IMR-90 (cell line): ENCODE measurements around the gene PRKN. TPM values are rescaled to one million over a fixed set of nuclear protein-coding genes. Genes with fewer than 3 reads are reported as not detected.

ENCODE experiments used
- ATAC-seq: fragments of 200-7000 bp; cut with Tn5 transposase; 2 replicates; pipeline ENCODE4 v1.9.1; 2020; ENCODE audit warnings: low read depth, mild to moderate bottlenecking, moderate library complexity
- BruUV-seq: library from RNA; stranded (reverse); fragments of 400-500 nt; replicated peaks from 2 replicates; lab custom pipeline; 2021; lab: Mats Ljungman, UMichigan
- CTCF ChIA-PET: fragments of 300-600 bp; formaldehyde crosslinking; extraction: SDS; loops from one replicate; lab custom pipeline; 2021; ENCODE audit warnings: antibody characterized with exemption; lab: Yijun Ruan, JAX
- POLR2A ChIA-PET: fragments of 300-600 bp; sonication (Branson Sonifier 250); formaldehyde crosslinking; loops from one replicate; lab custom pipeline; 2022; ENCODE audit warnings: antibody characterized with exemption; ENCODE audit not compliant: unreplicated experiment; lab: Charles Lee
- DNase-seq: peaks from one replicate; pipeline ENCODE4 v3.0.0; 2013
- H2AFZ ChIP-seq: replicated peaks from 2 replicates; pipeline ENCODE3; 2013; ENCODE audit warnings: low read length, mild to moderate bottlenecking; ENCODE audit not compliant: poor library complexity
- H2AK5ac ChIP-seq: 2 replicates; pipeline ENCODE4 v1.6.1; 2013; ENCODE audit warnings: low read depth, low read length, inconsistent platforms
- H2AK9ac ChIP-seq: replicated peaks from 2 replicates; pipeline ENCODE3; 2013; ENCODE audit warnings: mild to moderate bottlenecking, low read depth, low read length, moderate library complexity; ENCODE audit not compliant: poor library complexity
- H2BK120ac ChIP-seq: 2 replicates; pipeline ENCODE4 v1.6.1; 2013; ENCODE audit warnings: low read depth, low read length, inconsistent platforms
- H2BK15ac ChIP-seq: 3 replicates; pipeline ENCODE4 v1.6.1; 2013; ENCODE audit warnings: low read depth, low read length, inconsistent platforms
- H2BK20ac ChIP-seq: 2 replicates; pipeline ENCODE4 v1.6.1; 2013; ENCODE audit warnings: low read depth, mild to moderate bottlenecking, inconsistent platforms, low read length, moderate library complexity
- H2BK5ac ChIP-seq: 2 replicates; pipeline ENCODE4 v1.6.1; 2013; ENCODE audit warnings: mild to moderate bottlenecking, low read depth, low read length, inconsistent platforms; ENCODE audit not compliant: poor library complexity, severe bottlenecking
- H3K14ac ChIP-seq: replicated peaks from 2 replicates; pipeline ENCODE4 v1.6.1; 2013; ENCODE audit warnings: low read depth, low read length, inconsistent platforms
- H3K18ac ChIP-seq: 2 replicates; pipeline ENCODE4 v1.6.1; 2013; ENCODE audit warnings: low read depth, low read length, control low read depth
- H3K23ac ChIP-seq: 2 replicates; pipeline ENCODE4 v1.6.1; 2013; ENCODE audit warnings: low read depth, low read length, inconsistent platforms
- H3K27ac ChIP-seq: 2 replicates; pipeline ENCODE4 v1.5.1; 2013; ENCODE audit warnings: mild to moderate bottlenecking, control low read depth, low read length; ENCODE audit not compliant: insufficient read depth
- H3K27me3 ChIP-seq: 2 replicates; pipeline ENCODE4 v1.6.1; 2013; ENCODE audit warnings: low read length; ENCODE audit not compliant: control insufficient read depth, insufficient read depth
- H3K36me3 ChIP-seq: 2 replicates; pipeline ENCODE4 v1.6.1; 2013; ENCODE audit warnings: low read length, mixed read lengths; ENCODE audit not compliant: control insufficient read depth, insufficient read depth
- H3K4ac ChIP-seq: 2 replicates; pipeline ENCODE4 v1.6.1; 2013; ENCODE audit warnings: low read depth, low read length, inconsistent platforms
- H3K4me1 ChIP-seq: 2 replicates; pipeline ENCODE4 v1.6.1; 2013; ENCODE audit warnings: low read length, mixed read lengths; ENCODE audit not compliant: control insufficient read depth, insufficient read depth
- H3K4me2 ChIP-seq: 2 replicates; pipeline ENCODE4 v1.6.1; 2013; ENCODE audit warnings: low read depth, mild to moderate bottlenecking, control low read depth, low read length, moderate library complexity
- H3K4me3 ChIP-seq: 2 replicates; pipeline ENCODE4 v1.5.1; 2013; ENCODE audit warnings: low read depth, mild to moderate bottlenecking, control low read depth, low read length, moderate library complexity; ENCODE audit not compliant: insufficient read depth
- H3K56ac ChIP-seq: 2 replicates; pipeline ENCODE4 v1.6.1; 2013; ENCODE audit warnings: low read length, inconsistent platforms; ENCODE audit not compliant: insufficient read depth; ENCODE audit errors: extremely low read depth
- H3K79me1 ChIP-seq, 2 experiments: 2 replicates each; pipeline ENCODE4 v1.6.1; 2013; ENCODE audit warnings: low read length in 2 of 2, inconsistent platforms in 1 of 2, low read depth in 1 of 2
- H3K9ac ChIP-seq: 2 replicates; pipeline ENCODE4 v1.6.1; 2013; ENCODE audit warnings: low read depth, low read length, control low read depth
- H3K9me1 ChIP-seq: 2 replicates; pipeline ENCODE4 v1.6.1; 2013; ENCODE audit warnings: low read length, inconsistent platforms; ENCODE audit not compliant: insufficient read depth
- H3K9me3 ChIP-seq: 2 replicates; pipeline ENCODE4 v1.6.1; 2013; ENCODE audit warnings: low read length; ENCODE audit not compliant: control insufficient read depth, insufficient read depth
- H4K20me1 ChIP-seq: 2 replicates; pipeline ENCODE4 v1.6.1; 2013; ENCODE audit warnings: low read length, inconsistent platforms; ENCODE audit not compliant: insufficient read depth
- H4K5ac ChIP-seq: 2 replicates; pipeline ENCODE4 v1.6.1; 2013; ENCODE audit warnings: mild to moderate bottlenecking, low read depth, low read length, control low read depth
- H4K8ac ChIP-seq, 2 experiments: 2 replicates each; pipeline ENCODE4 v1.6.1; 2013; ENCODE audit warnings: low read depth in 2 of 2, low read length in 2 of 2, control low read depth in 1 of 2, inconsistent platforms in 1 of 2
- H4K91ac ChIP-seq: 2 replicates; pipeline ENCODE4 v1.6.1; 2013; ENCODE audit warnings: low read depth, low read length, inconsistent platforms; ENCODE audit not compliant: insufficient read depth
- BHLHE40 ChIP-seq: fragments of 150-350 bp; IDR thresholded peaks from 2 replicates; pipeline ENCODE4 v1.6.1; 2016; ENCODE audit warnings: mild to moderate bottlenecking, low read depth, low read length
- CEBPB ChIP-seq: IDR thresholded peaks from 2 replicates; pipeline ENCODE4 v1.6.1; 2012; ENCODE audit warnings: low read depth, low read length, improper control_type of control experiment
- CTCF ChIP-seq: conservative IDR thresholded peaks from 2 replicates; pipeline ENCODE4 v1.5.1; 2012; ENCODE audit warnings: mild to moderate bottlenecking, low read depth, low read length, improper control_type of control experiment
- FOS ChIP-seq: fragments of 150-350 bp; IDR thresholded peaks from 2 replicates; pipeline ENCODE4 v1.6.1; 2016; ENCODE audit warnings: low read depth, low read length
- MAFK ChIP-seq: IDR thresholded peaks from 2 replicates; pipeline ENCODE4 v1.6.1; 2012; ENCODE audit warnings: low read depth, low read length, improper control_type of control experiment
- MAZ ChIP-seq: IDR thresholded peaks from 2 replicates; pipeline ENCODE4 v1.6.1; 2012; ENCODE audit warnings: low read depth, mild to moderate bottlenecking, low read length, improper control_type of control experiment, moderate library complexity, borderline replicate concordance
- MXI1 ChIP-seq: IDR thresholded peaks from 2 replicates; pipeline ENCODE4 v1.6.1; 2012; ENCODE audit warnings: low read depth, mild to moderate bottlenecking, low read length, moderate library complexity, borderline replicate concordance
- NFE2L2 ChIP-seq: fragments of 150-350 bp; IDR thresholded peaks from 2 replicates; pipeline ENCODE4 v1.6.1; 2016; ENCODE audit warnings: low read depth, mild to moderate bottlenecking, low read length
- POLR2A ChIP-seq: IDR thresholded peaks from 2 replicates; pipeline ENCODE4 v1.6.1; 2012; ENCODE audit warnings: mild to moderate bottlenecking, low read depth, low read length
- RAD21 ChIP-seq: IDR thresholded peaks from 2 replicates; pipeline ENCODE4 v1.6.1; 2012; ENCODE audit warnings: low read length, improper control_type of control experiment
- RCOR1 ChIP-seq: IDR thresholded peaks from 2 replicates; pipeline ENCODE4 v1.6.1; 2012; ENCODE audit warnings: mild to moderate bottlenecking, low read length, improper control_type of control experiment; ENCODE audit not compliant: insufficient replicate concordance
- RFX5 ChIP-seq: IDR thresholded peaks from 2 replicates; pipeline ENCODE4 v1.8.0; 2012; ENCODE audit warnings: low read depth, mild to moderate bottlenecking, low read length, moderate library complexity
- WGBS, 2 experiments: methylation state at CpG; one replicate each; pipeline versions ENCODE4 v1.1.5 to v1.1.7; 2013; ENCODE audit warnings: missing lambda C conversion rate in 2 of 2; ENCODE audit not compliant: insufficient read length in 1 of 2; ENCODE audit errors: extremely low coverage in 2 of 2; 5-methylcytosine and 5-hydroxymethylcytosine counted together
- dilution Hi-C: fragments of 300-500 bp; cut with HindIII; formaldehyde crosslinking; loops from one replicate; pipeline ENCODE4 v1.14.3; 2018; ENCODE audit warnings: low sequenced_read_pairs; ENCODE audit not compliant: unreplicated experiment
- in situ Hi-C: fragments of 300-500 bp; cut with MboI; formaldehyde crosslinking; loops from 3 replicates; pipeline ENCODE4 v1.14.3; 2019; ENCODE audit warnings: low sequenced_read_pairs, inconsistent platforms, mixed read lengths
- intact Hi-C: fragments of 100-400 bp; cut with micrococcal nuclease; formaldehyde crosslinking; loops from 2 replicates; pipeline ENCODE4 v1.10.0; 2022
- polyA plus RNA-seq, 3 experiments: library from polyadenylated mRNA; depleted of rRNA; stranded (reverse); fragments of >200 nt; gene quantifications; 2 replicates each; pipeline ENCODE4 v1.2.3, GENCODE V29; 2012; ENCODE audit warnings: low replicate concordance in 1 of 3
- total RNA-seq: library from RNA; depleted of rRNA; stranded (reverse); fragments of >200 nt; gene quantifications from 2 replicates; pipeline ENCODE4 v1.2.3, GENCODE V29; 2012

PRKN gene
- total and polyA plus RNA-seq, 2 of the 4 experiments (the other 2 are of a cell fraction) = 0.15 to 0.18 TPM

- no peak overlapping the region for H2AK5ac ChIP-seq
- no CpG with 5 or more reads among the region's 1 CpG for WGBS, 2 experiments
- dilution Hi-C loops = no loop called here
- in situ Hi-C loops = loop anchor here (25.0 kb wide), 1 partner anchor 1316 kb away; no protein-coding TSS in a partner anchor
- CTCF ChIA-PET = no interaction called here
- BruUV-seq = no TSS peak
- TF ChIP-seq CEBPB (no peak), FOS (no peak), POLR2A (no peak), RFX5 (no peak), CTCF (no peak), MXI1 (no peak), NFE2L2 (no peak), RAD21 (no peak), RCOR1 (no peak), MAZ (no peak), BHLHE40 (no peak), MAFK (no peak)
- H3K18ac ChIP-seq = no peak overlapping the region
- no peak overlapping the region for H2BK20ac ChIP-seq
- no peak overlapping the region for H2BK5ac ChIP-seq
- H3K56ac ChIP-seq = no peak overlapping the region
- H3K4me2 ChIP-seq = no peak overlapping the region
- no peak overlapping the region for H3K4ac ChIP-seq
- H4K8ac ChIP-seq = no peak overlapping the region
- no peaks in the 10 kb centered on the region for H3K79me1 ChIP-seq
- H4K5ac ChIP-seq = no peak overlapping the region
- no peaks in the 10 kb centered on the region for H3K9me3 ChIP-seq
- H3K4me1 ChIP-seq = no peaks in the 10 kb centered on the region
- H4K20me1 ChIP-seq = no peaks in the 10 kb centered on the region
- no peak overlapping the region for H3K4me3 ChIP-seq
- H3K23ac ChIP-seq = no peak overlapping the region
- H2AK9ac ChIP-seq = no peak overlapping the region
- H3K14ac ChIP-seq = no peak overlapping the region
- intact Hi-C loops = no loop called here
- H3K27ac ChIP-seq = no peak overlapping the region
- DNase-seq (no peak), ATAC-seq (no peak)
- no peaks in the 10 kb centered on the region for H3K27me3 ChIP-seq
- no peak overlapping the region for H3K9ac ChIP-seq
- H2AFZ ChIP-seq = no peak overlapping the region
- H2BK120ac ChIP-seq = no peak overlapping the region
- H2BK15ac ChIP-seq = no peak overlapping the region
- no peaks in the 10 kb centered on the region for H3K36me3 ChIP-seq
- H3K9me1 ChIP-seq = no peaks in the 10 kb centered on the region
- H4K91ac ChIP-seq = no peak overlapping the region
- POLR2A ChIA-PET = no interaction called here
These were observed 1.1 kb upstream of the PRKN start for GRCh38 chr6:162728706-162729105.
